ENCODE results near the gene MMP14. TPM values are rescaled to one million over a fixed set of nuclear protein-coding genes. Genes with fewer than 3 reads are reported as not detected.

MMP14 gene
- total and polyA plus RNA-seq, 2 of the 8 experiments (the other 6 are each of a cell fraction or from before 2014, with no cell fraction given) = 58.2 to 86.8 TPM

DNA sequence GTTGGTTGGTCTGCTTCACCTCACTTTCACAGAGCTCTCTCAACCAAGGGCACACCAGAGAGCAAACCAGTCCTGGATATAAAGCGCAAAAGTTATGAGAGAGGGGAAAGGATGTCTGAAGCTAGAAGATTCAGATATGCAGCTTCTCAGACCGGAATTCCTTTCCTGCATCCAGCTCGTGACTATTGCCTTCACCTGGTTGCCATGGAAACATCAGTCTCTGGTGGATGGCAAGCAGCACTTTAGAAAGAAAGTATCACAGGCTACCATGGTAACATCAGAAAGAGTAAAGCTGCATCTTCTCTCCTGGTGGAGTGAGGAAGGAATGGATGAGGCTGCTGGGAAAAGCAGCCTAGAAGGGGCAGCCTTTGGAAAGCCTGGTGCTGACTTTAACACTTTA, 60.4 kb downstream of the MMP14 start:
- Histone ChIP-seq H2BK120ac (replicated peaks; ENCODE audit: low read depth, low read length) (no peak overlapping the region), H3K4me3 (ENCODE audit: extremely low read depth in 1 of 4, insufficient read depth in 2 of 4, low read depth in 3 of 4, low read length in 4 of 4) (no peak overlapping the region), H3K18ac (ENCODE audit: extremely low read depth, low read length) (no peak overlapping the region), H4K20me1 (replicated peaks in 1 of 2; ENCODE audit: control insufficient read depth in 1 of 2, insufficient read depth in 2 of 2, low read length in 2 of 2) (peaks cover 5 to 10% of the 10 kb centered on the region in 2 experiments), H4K91ac (replicated peaks; ENCODE audit: insufficient read length, low read length) (no peak overlapping the region), H2BK20ac (ENCODE audit: low read length) (no peak overlapping the region), H2AK5ac (ENCODE audit: low read depth, low read length) (no peak overlapping the region), H3K4ac (replicated peaks; ENCODE audit: insufficient read length, low read depth, low read length) (no peak overlapping the region), H3K9me3 (ENCODE audit: insufficient read depth in 2 of 2, low read depth in 1 of 2, low read length in 1 of 2) (no peaks in the 10 kb centered on the region), H3K36me3 (ENCODE audit: control insufficient read depth in 2 of 4, insufficient read depth in 4 of 4, low read length in 3 of 4) (peaks cover 5 to 10% (median 8%) of the 10 kb centered on the region in 4 experiments; a peak in 6 of 8 replicates), H3K23ac (ENCODE audit: insufficient read length) (no peak overlapping the region), H3K79me1 (ENCODE audit: low read depth, low read length) (no peaks in the 10 kb centered on the region), H3K79me2 (ENCODE audit: control insufficient read depth in 1 of 2, insufficient read depth in 2 of 2, low read length in 2 of 2) (no peaks in the 10 kb centered on the region), H2BK15ac (ENCODE audit: low read length) (no peak overlapping the region), H3K23me2 (ENCODE audit: low read depth, low read length) (no peaks in the 10 kb centered on the region), H4K8ac (ENCODE audit: extremely low read depth, insufficient read depth, low read length) (no peak overlapping the region), H3K56ac (replicated peaks; ENCODE audit: insufficient read length, low read depth, low read length) (no peak overlapping the region), H3K9ac (replicated peaks in 1 of 4; ENCODE audit: extremely low read depth in 1 of 4, low read depth in 3 of 4, low read length in 3 of 4) (no peak overlapping the region), H3K14ac (ENCODE audit: insufficient read length) (no peak overlapping the region), H4K5ac (ENCODE audit: insufficient read length, low read depth, low read length) (no peak overlapping the region), H3K4me1 (replicated peaks in 1 of 4; ENCODE audit: control insufficient read depth in 3 of 4, insufficient read depth in 4 of 4, low read length in 3 of 4) (peaks cover 0 to 8% (median 4%) of the 10 kb centered on the region in 4 experiments; a peak in 2 of 7 replicates), H3K4me2 (ENCODE audit: insufficient read depth in 1 of 2, low read depth in 2 of 2, low read length in 2 of 2) (no peak overlapping the region), H3K27me3 (replicated peaks in 1 of 4; ENCODE audit: control insufficient read depth in 3 of 4, extremely low read depth in 1 of 4, insufficient read depth in 3 of 4, low read length in 3 of 4) (peaks cover 10 to 35% (median 28%) of the 10 kb centered on the region in 4 experiments), H2AFZ (ENCODE audit: low read length) (no peak overlapping the region), H2BK12ac (ENCODE audit: low read depth, low read length) (no peak overlapping the region), H3K27ac (ENCODE audit: low read depth, low read length) (no peak overlapping the region), H2BK5ac (ENCODE audit: low read depth, low read length) (no peak overlapping the region)
- 73% methylated on average over 3 of the region's 3 CpGs; no CpG with 5 or more reads in 1 of the 2 experiments for WGBS, 2 experiments (ENCODE audit: extremely low coverage in 1 of 2, insufficient coverage in 1 of 2, insufficient read length in 1 of 2, insufficient replicate concordance in 2 of 2, low coverage in 1 of 2, low lambda C conversion rate in 2 of 2, missing lambda C conversion rate in 1 of 2)
- CTCF ChIA-PET (ENCODE audit: partially characterized antibody) = interaction anchor here (0.7 to 14.2 kb wide), 13 partner anchors 10 to 341 kb away, joined by 3 to 158 read pairs (median 4); partner anchors contain the start of genes LRP10 and REM2
- POLR2A ChIA-PET (ENCODE audit: partially characterized antibody) = interaction anchor here (0.8 to 4.2 kb wide), 10 partner anchors 9 to 77 kb away, joined by 3 to 14 read pairs (median 4); no protein-coding TSS in a partner anchor
- DNase-seq (ENCODE audit: low read depth in 1 of 2, low spot score in 2 of 2) (no peak), FAIRE-seq (no peak)
- TF ChIP-seq CTCF (IDR thresholded peaks at IDR 0.05; ENCODE audit: control extremely low read depth in 1 of 3, insufficient read depth in 1 of 3, low read depth in 1 of 3, low read length in 3 of 3) = no peak
- TF ChIP-seq NRF1 (IDR thresholded peaks at IDR 0.05; ENCODE audit: low read depth, low read length) = no peak
- no peak for TF ChIP-seq RFX5 (IDR thresholded peaks at IDR 0.05; ENCODE audit: borderline replicate concordance, low read depth, low read length)
- no peak for TF ChIP-seq SP2 (IDR thresholded peaks at IDR 0.05; ENCODE audit: low read length)
- TF ChIP-seq TAF7 (optimal IDR thresholded peaks at IDR 0.05; ENCODE audit: borderline replicate concordance, low read depth, low read length) = no peak
- TF ChIP-seq SRF (IDR thresholded peaks at IDR 0.05; ENCODE audit: low read depth, low read length) = no peak
- no peak for TF ChIP-seq MAFK (IDR thresholded peaks at IDR 0.05; ENCODE audit: low read depth, low read length)
- no peak for TF ChIP-seq CEBPB (IDR thresholded peaks at IDR 0.05; ENCODE audit: low read depth, low read length)
- TF ChIP-seq SIN3A (conservative IDR thresholded peaks at IDR 0.05 in 1 of 2, IDR thresholded peaks at IDR 0.05 in 1 of 2; ENCODE audit: low read depth in 1 of 2, low read length in 2 of 2) = no peak
- no peak for TF ChIP-seq HDAC6 (IDR thresholded peaks at IDR 0.05; ENCODE audit: low read depth, low read length)
- TF ChIP-seq BRCA1 (IDR thresholded peaks at IDR 0.05; ENCODE audit: low read depth, low read length) = no peak
- no peak for TF ChIP-seq YY1 (IDR thresholded peaks at IDR 0.05; ENCODE audit: low read depth, low read length)

All from H1 (cell line).